ENCODE results near the gene ST6GALNAC2.

DNA sequence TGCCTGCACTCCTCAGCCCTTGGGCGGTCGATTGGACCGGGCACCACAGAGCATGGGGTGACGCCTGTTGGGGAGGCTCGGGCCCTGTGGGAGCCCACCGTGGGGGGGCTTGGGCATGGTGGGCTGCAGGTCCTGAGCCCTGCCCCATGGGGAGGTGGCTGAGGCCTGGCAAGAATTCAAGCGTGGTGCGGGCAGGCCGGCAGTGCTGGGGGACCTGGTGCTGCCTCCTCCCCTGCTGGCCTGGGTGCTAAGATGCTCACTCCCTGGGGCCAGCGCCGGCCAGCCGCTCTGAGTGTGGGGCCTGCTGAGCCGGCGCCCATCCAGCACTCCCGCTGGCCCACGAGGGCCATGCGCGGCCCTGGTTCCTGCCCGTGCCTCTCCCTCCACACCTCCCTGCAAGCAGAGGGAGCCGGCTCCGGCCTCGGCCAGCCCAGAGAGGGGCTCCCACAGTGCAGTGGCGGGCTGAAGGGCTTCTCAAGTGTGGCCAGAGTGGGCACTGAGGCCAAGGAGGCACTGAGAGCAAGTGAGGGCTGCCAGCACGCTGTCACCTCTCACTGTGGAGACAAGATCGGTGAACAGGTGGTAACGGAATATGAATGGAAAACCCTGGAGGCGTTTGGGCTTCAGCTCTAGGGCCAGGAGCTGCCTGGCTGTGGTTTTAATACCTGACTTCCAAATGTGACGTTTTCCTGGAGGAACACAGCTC lies 29.4 kb upstream of the ST6GALNAC2 start:
- TF ChIP-seq CTCF (IDR thresholded peaks at IDR 0.05): no peak
- no peak for TF ChIP-seq POLR2A (IDR thresholded peaks at IDR 0.05)
- no peak for TF ChIP-seq POLR2AphosphoS5 (IDR thresholded peaks at IDR 0.05)

Measured in stomach (tissue), 4 donors.